ENCODE measurements around the gene CYB5A.

CYB5A gene

DNA sequence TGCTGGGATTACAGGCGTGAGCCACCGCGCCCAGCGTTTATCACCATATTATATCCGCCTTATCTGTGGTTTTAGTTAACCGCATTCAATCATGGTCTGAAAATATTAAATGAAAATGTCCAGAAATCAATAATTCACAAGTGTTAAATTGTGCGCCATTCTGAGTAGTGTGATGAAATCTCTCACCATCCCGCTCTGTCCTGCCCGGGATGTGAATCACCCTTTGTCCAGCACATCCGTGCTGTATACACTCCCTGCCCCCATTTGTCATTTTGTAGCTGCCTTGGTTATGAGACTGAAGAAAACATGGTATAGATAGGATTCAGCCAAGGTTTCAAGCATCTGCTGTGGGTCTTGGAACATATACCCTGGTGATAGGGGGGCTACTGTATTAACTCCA lies 72.7 kb downstream of the CYB5A start:
- in situ Hi-C loops (cut with MboI; ENCODE audit: low sequenced_read_pairs), result no loop called here

- in situ Hi-C loops (cut with MboI; ENCODE audit: low sequenced_read_pairs), result no loop called here
Measured at GRCh38 chr18:74217476-74218143, 74.2 kb downstream of the CYB5A start.

GRCh38 chr18:74216661-74217110 lies 75.1 kb downstream of the CYB5A start:
- in situ Hi-C loops (cut with MboI; ENCODE audit: low sequenced_read_pairs), result no loop called here

- in situ Hi-C loops (cut with MboI; ENCODE audit: low sequenced_read_pairs), result no loop called here
Measured at GRCh38 chr18:74215863-74216262, 75.9 kb downstream of the CYB5A start.

- in situ Hi-C loops (cut with MboI; ENCODE audit: low sequenced_read_pairs), result no loop called here
Measured at GRCh38 chr18:74213429-74213828, 78.3 kb downstream of the CYB5A start.

DNA sequence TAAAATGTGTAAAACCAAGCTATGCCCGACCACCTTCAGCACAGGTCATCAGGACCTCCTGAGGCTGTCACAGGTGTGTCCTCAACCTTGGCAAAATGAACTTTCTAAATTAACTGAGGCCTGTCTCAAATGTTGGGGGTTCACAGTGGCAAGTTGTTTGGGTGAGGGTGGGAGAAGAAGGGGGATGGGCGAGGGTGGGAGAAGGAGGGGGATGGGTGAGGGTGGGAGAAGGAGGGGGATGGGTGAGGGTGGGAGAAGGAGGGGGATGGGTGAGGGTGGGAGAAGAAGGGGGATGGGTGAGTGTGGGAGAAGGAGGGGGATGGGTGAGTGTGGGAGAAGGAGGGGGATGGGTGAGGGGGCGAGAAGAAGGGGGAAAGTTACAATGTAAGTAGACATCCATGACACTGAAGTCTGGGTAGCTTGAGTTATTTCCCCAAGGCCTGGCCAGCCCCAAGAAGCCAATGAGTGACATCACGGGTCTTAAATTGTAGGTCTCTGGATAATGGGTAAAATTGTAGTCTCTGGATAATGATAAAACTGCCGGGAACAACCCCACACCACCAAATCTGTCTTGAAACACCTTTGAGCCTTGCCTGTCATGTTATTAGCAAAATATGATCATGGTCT lies 87.1 kb downstream of the CYB5A start:
- in situ Hi-C loops (cut with MboI; ENCODE audit: low sequenced_read_pairs), result no loop called here

DNA sequence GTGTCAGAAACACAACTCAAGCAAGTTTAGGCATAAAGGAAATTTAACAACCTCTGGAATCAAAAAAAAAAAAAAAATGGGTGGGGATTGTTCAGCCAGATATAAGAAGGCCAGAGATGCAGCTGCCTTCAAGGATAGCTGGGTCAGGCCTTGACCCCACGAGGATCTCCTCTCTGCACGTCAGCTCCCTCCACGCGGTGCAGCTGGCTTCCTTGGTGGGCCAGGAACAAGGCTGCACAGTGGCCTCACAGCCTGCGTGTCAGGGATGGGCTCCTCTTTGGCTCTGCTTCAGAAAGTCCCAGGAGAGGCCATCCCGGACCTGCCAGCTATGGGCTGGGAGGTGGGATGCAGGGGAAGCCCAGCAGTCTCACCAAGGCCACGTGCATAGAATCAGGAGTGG lies 88.0 kb downstream of the CYB5A start:
- in situ Hi-C loops (cut with MboI; ENCODE audit: low sequenced_read_pairs), result no loop called here
